Measurements from ENCODE around the gene MBTD1. TPM values are rescaled to one million over a fixed set of nuclear protein-coding genes. Genes with fewer than 3 reads are reported as not detected.
A peak's percentile ranks its signal among the peaks of the same experiment; 100 is the strongest.

MBTD1 gene
- total and polyA plus RNA-seq, 2 of the 8 experiments (the other 6 are each of a cell fraction or from before 2014, with no cell fraction given) = 20.3 to 51.4 TPM

DNA sequence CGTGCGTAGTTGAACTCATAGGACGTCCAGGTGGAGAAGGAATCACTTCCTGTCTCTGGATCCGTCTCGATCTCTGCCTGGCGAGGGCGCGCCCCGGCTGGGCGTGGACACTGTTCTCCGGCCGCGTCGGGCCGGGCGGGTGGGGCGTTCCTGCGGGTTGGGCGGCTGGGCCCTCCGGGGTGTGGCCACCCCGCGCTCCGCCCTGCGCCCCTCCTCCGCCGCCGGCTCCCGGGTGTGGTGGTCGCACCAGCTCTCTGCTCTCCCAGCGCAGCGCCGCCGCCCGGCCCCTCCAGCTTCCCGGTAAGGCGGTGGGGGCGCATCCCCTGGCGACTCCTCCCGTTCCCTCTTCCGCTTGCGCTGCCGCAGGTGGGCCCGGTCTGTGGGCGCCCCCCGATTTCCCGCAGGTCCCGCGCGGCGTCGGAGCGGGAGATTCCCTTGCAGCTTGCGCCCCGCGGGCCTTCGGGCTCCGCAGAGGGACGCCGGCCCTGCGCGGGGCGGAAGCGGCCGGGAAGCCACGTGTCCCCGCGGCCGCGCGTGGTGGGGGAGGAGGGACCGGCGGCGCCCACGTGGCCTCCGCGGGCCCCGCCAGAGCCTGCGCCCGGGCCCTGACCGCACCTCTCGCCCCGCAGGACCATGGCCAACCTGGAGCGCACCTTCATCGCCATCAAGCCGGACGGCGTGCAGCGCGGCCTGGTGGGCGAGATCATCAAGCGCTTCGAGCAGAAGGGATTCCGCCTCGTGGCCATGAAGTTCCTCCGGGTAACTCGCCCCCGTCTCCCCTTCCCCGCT lies 93.5 kb downstream of the MBTD1 start, which contains the start of gene NME2 (continued):
- TF ChIP-seq POU5F1 (IDR thresholded peaks at IDR 0.05; ENCODE audit: low read depth, low read length) (no peak), GABPA (IDR thresholded peaks at IDR 0.05; ENCODE audit: borderline replicate concordance, insufficient read depth, low read length) (no peak), CTBP2 (IDR thresholded peaks at IDR 0.05; ENCODE audit: borderline replicate concordance, insufficient read depth, insufficient read length, low read length) (no peak), RNF2 (IDR thresholded peaks at IDR 0.05; ENCODE audit: borderline replicate concordance, low read depth, low read length, missing control alignments, poor library complexity, severe bottlenecking) (no peak), TAF1 (IDR thresholded peaks at IDR 0.05; ENCODE audit: low read depth, low read length) (peak; percentile 60; the same call in 1 of the 2 replicates), MAFK (IDR thresholded peaks at IDR 0.05; ENCODE audit: low read depth, low read length) (no peak), ASH2L (IDR thresholded peaks at IDR 0.05; ENCODE audit: low read length) (no peak), RXRA (IDR thresholded peaks at IDR 0.05; ENCODE audit: insufficient read depth, low read depth, low read length) (no peak), RBBP5 (IDR thresholded peaks at IDR 0.05; ENCODE audit: borderline replicate concordance, low read depth, low read length) (0 out of 2 replicates have a peak, but pooled peaks have one; percentile 49), ZNF274 (IDR thresholded peaks at IDR 0.05; ENCODE audit: borderline replicate concordance, extremely low read depth, low read length) (no peak), BACH1 (IDR thresholded peaks at IDR 0.05; ENCODE audit: low read length) (peak; percentile 53), NANOG (IDR thresholded peaks at IDR 0.05; ENCODE audit: insufficient read depth, low read depth, low read length, poor library complexity, severe bottlenecking) (no peak), BRCA1 (IDR thresholded peaks at IDR 0.05; ENCODE audit: low read depth, low read length) (no peak), EGR1 (IDR thresholded peaks at IDR 0.05; ENCODE audit: borderline replicate concordance, low read depth, low read length) (no peak), SRF (IDR thresholded peaks at IDR 0.05; ENCODE audit: low read depth, low read length) (no peak), TCF12 (IDR thresholded peaks at IDR 0.05; ENCODE audit: low read depth, low read length) (no peak)
- TF ChIP-seq, protein P1, sequence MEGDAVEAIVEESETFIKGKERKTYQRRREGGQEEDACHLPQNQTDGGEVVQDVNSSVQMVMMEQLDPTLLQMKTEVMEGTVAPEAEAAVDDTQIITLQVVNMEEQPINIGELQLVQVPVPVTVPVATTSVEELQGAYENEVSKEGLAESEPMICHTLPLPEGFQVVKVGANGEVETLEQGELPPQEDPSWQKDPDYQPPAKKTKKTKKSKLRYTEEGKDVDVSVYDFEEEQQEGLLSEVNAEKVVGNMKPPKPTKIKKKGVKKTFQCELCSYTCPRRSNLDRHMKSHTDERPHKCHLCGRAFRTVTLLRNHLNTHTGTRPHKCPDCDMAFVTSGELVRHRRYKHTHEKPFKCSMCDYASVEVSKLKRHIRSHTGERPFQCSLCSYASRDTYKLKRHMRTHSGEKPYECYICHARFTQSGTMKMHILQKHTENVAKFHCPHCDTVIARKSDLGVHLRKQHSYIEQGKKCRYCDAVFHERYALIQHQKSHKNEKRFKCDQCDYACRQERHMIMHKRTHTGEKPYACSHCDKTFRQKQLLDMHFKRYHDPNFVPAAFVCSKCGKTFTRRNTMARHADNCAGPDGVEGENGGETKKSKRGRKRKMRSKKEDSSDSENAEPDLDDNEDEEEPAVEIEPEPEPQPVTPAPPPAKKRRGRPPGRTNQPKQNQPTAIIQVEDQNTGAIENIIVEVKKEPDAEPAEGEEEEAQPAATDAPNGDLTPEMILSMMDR (IDR thresholded peaks at IDR 0.05; ENCODE audit: control extremely low read depth in 1 of 3, insufficient read depth in 1 of 3, low read depth in 1 of 3, low read length in 3 of 3) = peak in 1 of 3 experiments; percentile 46; a peak in 2 of 4 replicates
- TF ChIP-seq, protein P2, sequence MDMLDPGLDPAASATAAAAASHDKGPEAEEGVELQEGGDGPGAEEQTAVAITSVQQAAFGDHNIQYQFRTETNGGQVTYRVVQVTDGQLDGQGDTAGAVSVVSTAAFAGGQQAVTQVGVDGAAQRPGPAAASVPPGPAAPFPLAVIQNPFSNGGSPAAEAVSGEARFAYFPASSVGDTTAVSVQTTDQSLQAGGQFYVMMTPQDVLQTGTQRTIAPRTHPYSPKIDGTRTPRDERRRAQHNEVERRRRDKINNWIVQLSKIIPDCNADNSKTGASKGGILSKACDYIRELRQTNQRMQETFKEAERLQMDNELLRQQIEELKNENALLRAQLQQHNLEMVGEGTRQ (IDR thresholded peaks at IDR 0.05; ENCODE audit: low read length) = no peak
- TF ChIP-seq, protein P3, sequence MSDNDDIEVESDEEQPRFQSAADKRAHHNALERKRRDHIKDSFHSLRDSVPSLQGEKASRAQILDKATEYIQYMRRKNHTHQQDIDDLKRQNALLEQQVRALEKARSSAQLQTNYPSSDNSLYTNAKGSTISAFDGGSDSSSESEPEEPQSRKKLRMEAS (IDR thresholded peaks at IDR 0.05) = peak; percentile 72
